ENCODE results near the gene PHLPP1.

Gene PHLPP1

GRCh38 chr18:62942578-62942977 is 227.2 kb downstream of the PHLPP1 start:
- DNase-seq (ENCODE audit: low read depth in 2 of 2): no peak

GRCh38 chr18:62944454-62944853 is 229.1 kb downstream of the PHLPP1 start:
- no peak for DNase-seq (ENCODE audit: low read depth in 2 of 2)

- no peak for DNase-seq (ENCODE audit: low read depth in 2 of 2)
Observed at GRCh38 chr18:62948788-62949187, 233.4 kb downstream of the PHLPP1 start.

- no peak for DNase-seq (ENCODE audit: low read depth in 2 of 2)
Observed at GRCh38 chr18:62950246-62950645, 234.9 kb downstream of the PHLPP1 start.

GRCh38 chr18:62952807-62953206 is 237.5 kb downstream of the PHLPP1 start:
- DNase-seq (ENCODE audit: low read depth in 2 of 2): no peak

GRCh38 chr18:62953663-62954062 is 238.3 kb downstream of the PHLPP1 start:
- DNase-seq (ENCODE audit: low read depth in 2 of 2): no peak

GRCh38 chr18:62954366-62954765 is 239.0 kb downstream of the PHLPP1 start:
- DNase-seq (ENCODE audit: low read depth in 2 of 2): no peak

- DNase-seq (ENCODE audit: low read depth in 2 of 2): no peak
Observed at GRCh38 chr18:62957885-62958472, 242.6 kb downstream of the PHLPP1 start.

- DNase-seq (ENCODE audit: low read depth in 2 of 2): no peak
Observed at GRCh38 chr18:62959481-62959880, 244.1 kb downstream of the PHLPP1 start.

GRCh38 chr18:62963507-62963906 is 248.2 kb downstream of the PHLPP1 start:
- no peak for DNase-seq (ENCODE audit: low read depth in 2 of 2)

GRCh38 chr18:62964432-62964831 is 249.1 kb downstream of the PHLPP1 start:
- DNase-seq (ENCODE audit: low read depth in 2 of 2): no peak

GRCh38 chr18:62967089-62967488 is 251.7 kb downstream of the PHLPP1 start:
- no peak for DNase-seq (ENCODE audit: low read depth in 2 of 2)

GRCh38 chr18:62973689-62974088 is 258.3 kb downstream of the PHLPP1 start:
- DNase-seq (ENCODE audit: low read depth in 2 of 2): no peak

GRCh38 chr18:62974388-62974787 is 259.0 kb downstream of the PHLPP1 start:
- no peak for DNase-seq (ENCODE audit: low read depth in 2 of 2)

GRCh38 chr18:62974928-62975675 is 259.8 kb downstream of the PHLPP1 start:
- DNase-seq (ENCODE audit: low read depth in 2 of 2): no peak

GRCh38 chr18:62975785-62976184 is 260.4 kb downstream of the PHLPP1 start:
- DNase-seq (ENCODE audit: low read depth in 2 of 2): no peak

- DNase-seq (ENCODE audit: low read depth in 2 of 2): no peak
Observed at GRCh38 chr18:62976227-62976626, 260.9 kb downstream of the PHLPP1 start.

GRCh38 chr18:62977512-62977911 is 262.2 kb downstream of the PHLPP1 start:
- no peak for DNase-seq (ENCODE audit: low read depth in 2 of 2)

GRCh38 chr18:62978251-62979049 is 263.1 kb downstream of the PHLPP1 start:
- DNase-seq (ENCODE audit: low read depth in 2 of 2): no peak

- peak in 1 of 2 experiments; percentile 8 for DNase-seq (ENCODE audit: low read depth in 2 of 2)
Observed at GRCh38 chr18:62979176-62979575, 263.8 kb downstream of the PHLPP1 start.

- no peak for DNase-seq (ENCODE audit: low read depth in 2 of 2)
Observed at GRCh38 chr18:62979900-62980299, 264.6 kb downstream of the PHLPP1 start.

GRCh38 chr18:62981566-62981965 is 266.2 kb downstream of the PHLPP1 start:
- DNase-seq (ENCODE audit: low read depth in 2 of 2): no peak

Data from fibroblast of skin of left biceps (primary cell).